WTC11 (cell line): ENCODE data around the gene MBOAT2. TPM values are rescaled to one million over a fixed set of nuclear protein-coding genes. Genes with fewer than 3 reads are reported as not detected.
"Not testable (repeated sequence)": the region's sequence is repeated elsewhere in the genome, so short reads cannot be mapped to it uniquely, and the experiment has no call there.

Experiments used
- ATAC-seq: fragments of 200-7000 bp; cut with Tn5 transposase; 2 replicates; pipeline ENCODE4 v1.10.0; 2021; ENCODE audit warnings: mild to moderate bottlenecking, moderate library complexity
- CTCF ChIA-PET: fragments of 300-600 bp; sonication (Branson Sonifier 250); formaldehyde crosslinking; loops from one replicate; lab custom pipeline; 2021; ENCODE audit warnings: antibody characterized with exemption; lab: Charles Lee
- POLR2A ChIA-PET: fragments of 350-600 bp; sonication (Branson Sonifier 250); formaldehyde crosslinking; loops from one replicate; lab custom pipeline; 2021; ENCODE audit warnings: antibody characterized with exemption; lab: Charles Lee
- DNase-seq: peaks from one replicate; pipeline ENCODE4 v3.0.0; 2021; ENCODE audit warnings: low spot score
- H3K27ac Mint-ChIP-seq: 2 replicates; pipeline ENCODE4 v1.8.0; 2021; ENCODE audit warnings: mixed read lengths
- H3K27me3 Mint-ChIP-seq: 2 replicates; pipeline ENCODE4 v1.8.0; 2021; ENCODE audit warnings: low read depth, mild to moderate bottlenecking, moderate library complexity, mixed read lengths
- H3K36me3 Mint-ChIP-seq: 2 replicates; pipeline ENCODE4 v1.8.0; 2021; ENCODE audit warnings: mixed read lengths
- H3K4me1 Mint-ChIP-seq: 2 replicates; pipeline ENCODE4 v1.8.0; 2022; ENCODE audit warnings: mixed read lengths
- H3K4me3 Mint-ChIP-seq: 2 replicates; pipeline ENCODE4 v1.8.0; 2021; ENCODE audit warnings: mild to moderate bottlenecking, moderate library complexity, mixed read lengths
- H3K9me3 Mint-ChIP-seq: 2 replicates; pipeline ENCODE4 v1.8.0; 2021; ENCODE audit warnings: mixed read lengths
- CREM ChIP-seq: sonication (generic); formaldehyde crosslinking; IDR thresholded peaks from 2 replicates; pipeline ENCODE4 v1.8.1; 2022; ENCODE audit warnings: mild to moderate bottlenecking, missing genetic modification reagents, moderate library complexity
- ESRRA ChIP-seq: sonication (generic); formaldehyde crosslinking; IDR thresholded peaks from 2 replicates; pipeline ENCODE4 v1.8.1; 2022; ENCODE audit warnings: mild to moderate bottlenecking, missing genetic modification reagents, borderline replicate concordance
- GTF2I ChIP-seq: fragments of 250-450 bp; sonication (Bioruptor Pico); conservative IDR thresholded peaks from 2 replicates; pipeline ENCODE4 v1.4.0; 2021; ENCODE audit warnings: mild to moderate bottlenecking
- JAZF1 ChIP-seq: fragments of 250-450 bp; sonication (Bioruptor Pico); IDR thresholded peaks from 2 replicates; pipeline ENCODE4 v1.9.0; 2021; ENCODE audit warnings: moderate library complexity, mild to moderate bottlenecking, inconsistent platforms
- JUN ChIP-seq: sonication (generic); formaldehyde crosslinking; IDR thresholded peaks from 2 replicates; pipeline ENCODE4 v1.8.0; 2023; ENCODE audit warnings: mild to moderate bottlenecking, missing genetic modification reagents
- KAT7 ChIP-seq: sonication (generic); formaldehyde crosslinking; IDR thresholded peaks from 2 replicates; pipeline ENCODE4 v1.8.1; 2023; ENCODE audit warnings: missing genetic modification reagents, mild to moderate bottlenecking, borderline replicate concordance
- NFE2L1 ChIP-seq: sonication (generic); formaldehyde crosslinking; IDR thresholded peaks from 2 replicates; pipeline ENCODE4 v1.8.1; 2023; ENCODE audit warnings: missing genetic modification reagents
- SMAD3 ChIP-seq: sonication (generic); formaldehyde crosslinking; IDR thresholded peaks from 2 replicates; pipeline ENCODE4 v1.8.0; 2022; ENCODE audit warnings: missing genetic modification reagents, mild to moderate bottlenecking, borderline replicate concordance
- ZNF121 ChIP-seq: sonication (generic); formaldehyde crosslinking; IDR thresholded peaks from 2 replicates; pipeline ENCODE4 v1.8.0; 2023; ENCODE audit warnings: missing genetic modification reagents
- ZNF396 ChIP-seq: fragments of 250-450 bp; sonication (Bioruptor Pico); IDR thresholded peaks from 2 replicates; pipeline ENCODE4 v1.8.0; 2021; ENCODE audit warnings: mild to moderate bottlenecking, moderate library complexity, borderline replicate concordance
- total RNA-seq: library from RNA; stranded (reverse); gene quantifications from 3 replicates; pipeline ENCODE4 v1.2.3, GENCODE V29; 2021
- TF ChIP-seq, protein P1 (sequence below): sonication (generic); formaldehyde crosslinking; conservative IDR thresholded peaks from 2 replicates; pipeline ENCODE4 v1.8.1; 2023; ENCODE audit warnings: mild to moderate bottlenecking, low read depth, missing genetic modification reagents, moderate library complexity
- TF ChIP-seq, protein P2 (sequence below): fragments of 250-450 bp; sonication (Bioruptor Pico); conservative IDR thresholded peaks from 2 replicates; pipeline ENCODE4 v1.9.0; 2021; ENCODE audit warnings: mild to moderate bottlenecking
- TF ChIP-seq, protein P3 (sequence below): sonication (generic); formaldehyde crosslinking; IDR thresholded peaks from 2 replicates; pipeline ENCODE4 v1.8.1; 2023; ENCODE audit warnings: mild to moderate bottlenecking, missing genetic modification reagents, moderate library complexity
- TF ChIP-seq, protein P4 (sequence below): sonication (generic); formaldehyde crosslinking; IDR thresholded peaks from 2 replicates; pipeline ENCODE4 v1.8.0; 2023; ENCODE audit warnings: missing genetic modification reagents, mild to moderate bottlenecking, borderline replicate concordance
- TF ChIP-seq, protein P5 (sequence below): sonication (generic); formaldehyde crosslinking; IDR thresholded peaks from 2 replicates; pipeline ENCODE4 v1.8.1; 2022; ENCODE audit warnings: missing genetic modification reagents, borderline replicate concordance
- TF ChIP-seq, protein P6 (sequence below): sonication (generic); formaldehyde crosslinking; IDR thresholded peaks from 2 replicates; pipeline ENCODE4 v1.8.1; 2023; ENCODE audit warnings: mild to moderate bottlenecking, missing genetic modification reagents, borderline replicate concordance

Gene MBOAT2
- total RNA-seq, 1 experiment from 2014 or later = 24.7 TPM

DNA sequence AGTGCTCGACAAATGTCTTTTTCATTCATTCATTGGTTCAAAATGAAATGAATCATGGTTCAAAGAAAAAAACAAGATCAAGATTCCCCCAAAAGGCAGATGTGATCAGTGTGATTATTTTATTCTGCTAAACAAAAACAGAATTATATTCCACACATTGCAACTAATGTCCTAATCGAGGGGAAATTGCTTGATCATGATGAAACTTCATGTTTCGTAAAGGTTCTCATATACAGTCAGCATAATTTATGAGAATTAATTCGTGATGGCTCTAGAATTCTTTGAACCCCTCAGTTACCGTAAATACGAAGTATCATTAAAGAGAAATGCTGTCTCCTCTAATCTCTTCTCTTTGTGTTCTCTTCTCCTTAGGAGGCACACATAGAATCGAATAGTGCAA lies 42.1 kb upstream of the MBOAT2 start (continued):
- TF ChIP-seq, protein P1, sequence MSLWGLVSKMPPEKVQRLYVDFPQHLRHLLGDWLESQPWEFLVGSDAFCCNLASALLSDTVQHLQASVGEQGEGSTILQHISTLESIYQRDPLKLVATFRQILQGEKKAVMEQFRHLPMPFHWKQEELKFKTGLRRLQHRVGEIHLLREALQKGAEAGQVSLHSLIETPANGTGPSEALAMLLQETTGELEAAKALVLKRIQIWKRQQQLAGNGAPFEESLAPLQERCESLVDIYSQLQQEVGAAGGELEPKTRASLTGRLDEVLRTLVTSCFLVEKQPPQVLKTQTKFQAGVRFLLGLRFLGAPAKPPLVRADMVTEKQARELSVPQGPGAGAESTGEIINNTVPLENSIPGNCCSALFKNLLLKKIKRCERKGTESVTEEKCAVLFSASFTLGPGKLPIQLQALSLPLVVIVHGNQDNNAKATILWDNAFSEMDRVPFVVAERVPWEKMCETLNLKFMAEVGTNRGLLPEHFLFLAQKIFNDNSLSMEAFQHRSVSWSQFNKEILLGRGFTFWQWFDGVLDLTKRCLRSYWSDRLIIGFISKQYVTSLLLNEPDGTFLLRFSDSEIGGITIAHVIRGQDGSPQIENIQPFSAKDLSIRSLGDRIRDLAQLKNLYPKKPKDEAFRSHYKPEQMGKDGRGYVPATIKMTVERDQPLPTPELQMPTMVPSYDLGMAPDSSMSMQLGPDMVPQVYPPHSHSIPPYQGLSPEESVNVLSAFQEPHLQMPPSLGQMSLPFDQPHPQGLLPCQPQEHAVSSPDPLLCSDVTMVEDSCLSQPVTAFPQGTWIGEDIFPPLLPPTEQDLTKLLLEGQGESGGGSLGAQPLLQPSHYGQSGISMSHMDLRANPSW = no peak
- TF ChIP-seq NFE2L1 (no peak), JAZF1 (CRISPR knock-in tag) (no peak), ESRRA (no peak), KAT7 (CRISPR knock-in tag) (no peak), CREM (CRISPR knock-in tag) (no peak), SMAD3 (CRISPR knock-in tag) (no peak), JUN (no peak), ZNF396 (CRISPR knock-in tag) (no peak), GTF2I (CRISPR knock-in tag) (no peak), ZNF121 (CRISPR knock-in tag) (no peak)
- TF ChIP-seq, protein P2, sequence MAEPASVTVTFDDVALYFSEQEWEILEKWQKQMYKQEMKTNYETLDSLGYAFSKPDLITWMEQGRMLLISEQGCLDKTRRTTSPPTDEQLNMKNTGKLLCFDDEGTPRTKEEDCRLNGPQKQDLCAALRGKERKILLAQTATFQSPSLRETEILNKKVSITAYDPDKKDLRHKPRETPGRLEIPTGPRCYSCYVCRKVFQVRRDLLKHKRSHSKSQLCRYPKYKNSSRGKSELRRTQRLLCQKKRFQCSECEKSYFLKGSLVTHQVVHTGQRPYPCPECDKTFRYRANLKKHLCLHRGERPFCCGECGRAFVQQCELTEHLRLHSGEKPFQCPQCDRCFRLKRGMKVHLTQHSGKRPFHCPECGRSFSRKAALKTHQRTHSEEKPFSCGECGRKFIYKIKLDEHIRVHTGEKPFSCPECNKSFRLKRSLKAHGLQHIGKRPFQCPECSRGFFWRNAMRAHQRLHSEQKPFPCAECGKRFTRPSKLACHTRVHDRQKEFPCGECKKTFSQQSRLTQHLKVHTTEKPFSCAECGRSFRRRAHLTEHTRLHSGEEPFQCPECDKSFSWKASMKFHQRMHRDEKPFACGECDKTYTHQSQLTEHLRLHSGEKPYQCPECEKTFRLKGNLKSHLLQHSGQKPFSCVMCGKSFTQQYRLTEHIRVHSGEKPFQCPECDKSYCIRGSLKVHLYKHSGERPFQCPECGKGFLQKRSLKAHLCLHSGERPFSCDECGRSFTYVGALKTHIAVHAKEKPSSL = no peak
- TF ChIP-seq, protein P3, sequence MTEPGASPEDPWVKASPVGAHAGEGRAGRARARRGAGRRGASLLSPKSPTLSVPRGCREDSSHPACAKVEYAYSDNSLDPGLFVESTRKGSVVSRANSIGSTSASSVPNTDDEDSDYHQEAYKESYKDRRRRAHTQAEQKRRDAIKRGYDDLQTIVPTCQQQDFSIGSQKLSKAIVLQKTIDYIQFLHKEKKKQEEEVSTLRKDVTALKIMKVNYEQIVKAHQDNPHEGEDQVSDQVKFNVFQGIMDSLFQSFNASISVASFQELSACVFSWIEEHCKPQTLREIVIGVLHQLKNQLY = no peak
- TF ChIP-seq, protein P4, sequence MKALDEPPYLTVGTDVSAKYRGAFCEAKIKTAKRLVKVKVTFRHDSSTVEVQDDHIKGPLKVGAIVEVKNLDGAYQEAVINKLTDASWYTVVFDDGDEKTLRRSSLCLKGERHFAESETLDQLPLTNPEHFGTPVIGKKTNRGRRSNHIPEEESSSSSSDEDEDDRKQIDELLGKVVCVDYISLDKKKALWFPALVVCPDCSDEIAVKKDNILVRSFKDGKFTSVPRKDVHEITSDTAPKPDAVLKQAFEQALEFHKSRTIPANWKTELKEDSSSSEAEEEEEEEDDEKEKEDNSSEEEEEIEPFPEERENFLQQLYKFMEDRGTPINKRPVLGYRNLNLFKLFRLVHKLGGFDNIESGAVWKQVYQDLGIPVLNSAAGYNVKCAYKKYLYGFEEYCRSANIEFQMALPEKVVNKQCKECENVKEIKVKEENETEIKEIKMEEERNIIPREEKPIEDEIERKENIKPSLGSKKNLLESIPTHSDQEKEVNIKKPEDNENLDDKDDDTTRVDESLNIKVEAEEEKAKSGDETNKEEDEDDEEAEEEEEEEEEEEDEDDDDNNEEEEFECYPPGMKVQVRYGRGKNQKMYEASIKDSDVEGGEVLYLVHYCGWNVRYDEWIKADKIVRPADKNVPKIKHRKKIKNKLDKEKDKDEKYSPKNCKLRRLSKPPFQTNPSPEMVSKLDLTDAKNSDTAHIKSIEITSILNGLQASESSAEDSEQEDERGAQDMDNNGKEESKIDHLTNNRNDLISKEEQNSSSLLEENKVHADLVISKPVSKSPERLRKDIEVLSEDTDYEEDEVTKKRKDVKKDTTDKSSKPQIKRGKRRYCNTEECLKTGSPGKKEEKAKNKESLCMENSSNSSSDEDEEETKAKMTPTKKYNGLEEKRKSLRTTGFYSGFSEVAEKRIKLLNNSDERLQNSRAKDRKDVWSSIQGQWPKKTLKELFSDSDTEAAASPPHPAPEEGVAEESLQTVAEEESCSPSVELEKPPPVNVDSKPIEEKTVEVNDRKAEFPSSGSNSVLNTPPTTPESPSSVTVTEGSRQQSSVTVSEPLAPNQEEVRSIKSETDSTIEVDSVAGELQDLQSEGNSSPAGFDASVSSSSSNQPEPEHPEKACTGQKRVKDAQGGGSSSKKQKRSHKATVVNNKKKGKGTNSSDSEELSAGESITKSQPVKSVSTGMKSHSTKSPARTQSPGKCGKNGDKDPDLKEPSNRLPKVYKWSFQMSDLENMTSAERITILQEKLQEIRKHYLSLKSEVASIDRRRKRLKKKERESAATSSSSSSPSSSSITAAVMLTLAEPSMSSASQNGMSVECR = no peak
- TF ChIP-seq, all 79 proteins: peak for 0

DNA sequence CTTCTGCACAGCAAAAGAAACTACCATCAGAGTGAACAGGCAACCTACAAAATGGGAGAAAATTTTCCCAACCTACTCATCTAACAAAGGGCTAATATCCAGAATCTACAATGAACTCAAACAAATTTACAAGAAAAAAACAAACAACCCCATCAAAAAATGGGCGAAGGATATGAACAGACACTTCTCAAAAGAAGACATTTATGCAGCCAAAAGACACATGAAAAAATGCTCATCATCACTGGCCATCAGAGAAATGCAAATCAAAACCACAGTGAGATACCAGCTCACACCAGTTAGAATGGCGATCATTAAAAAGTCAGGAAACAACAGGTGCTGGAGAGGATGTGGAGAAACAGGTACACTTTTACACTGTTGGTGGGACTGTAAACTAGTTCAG lies 40.0 kb upstream of the MBOAT2 start:
- POLR2A ChIA-PET, H3K27ac Mint-ChIP-seq, H3K4me1 Mint-ChIP-seq, H3K27me3 Mint-ChIP-seq, ATAC-seq, DNase-seq, H3K4me3 Mint-ChIP-seq, CTCF ChIA-PET: not testable (repeated sequence)
- peaks cover 23% of the 10 kb centered on the region for H3K9me3 Mint-ChIP-seq
- H3K36me3 Mint-ChIP-seq = peaks cover 12% of the 10 kb centered on the region

DNA sequence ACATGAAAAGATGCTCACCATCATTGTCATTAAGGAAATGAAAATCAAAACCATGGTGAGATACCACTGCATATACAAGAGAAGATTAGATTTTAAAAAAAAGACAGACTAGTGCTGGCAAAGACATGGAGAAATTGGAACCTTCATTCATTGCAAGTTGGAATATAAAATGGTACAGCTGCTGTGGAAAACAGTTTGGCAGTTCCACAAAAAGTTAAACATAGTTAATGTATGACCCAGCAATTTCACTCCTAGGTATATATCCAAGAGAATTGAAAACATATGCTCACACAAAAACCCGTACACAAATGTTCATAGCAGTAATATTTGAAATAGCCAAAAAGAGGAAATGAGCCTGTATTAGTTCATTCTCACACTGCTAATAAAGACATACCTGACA lies 33.7 kb upstream of the MBOAT2 start:
- Mint-ChIP-seq H3K9me3 (peaks cover 51% of the 10 kb centered on the region), H3K4me1 (peaks cover 16% of the 10 kb centered on the region), H3K27me3 (peaks cover 11% of the 10 kb centered on the region; the same call in 1 of the 2 replicates), H3K36me3 (peaks cover 29% of the 10 kb centered on the region), H3K27ac (no peak overlapping the region), H3K4me3 (no peak overlapping the region)
- ChIA-PET POLR2A (no interaction called here), CTCF (no interaction called here)
- ATAC-seq (no peak), DNase-seq (no peak)
- no peak for TF ChIP-seq SMAD3 (CRISPR knock-in tag)
- TF ChIP-seq, protein P5, sequence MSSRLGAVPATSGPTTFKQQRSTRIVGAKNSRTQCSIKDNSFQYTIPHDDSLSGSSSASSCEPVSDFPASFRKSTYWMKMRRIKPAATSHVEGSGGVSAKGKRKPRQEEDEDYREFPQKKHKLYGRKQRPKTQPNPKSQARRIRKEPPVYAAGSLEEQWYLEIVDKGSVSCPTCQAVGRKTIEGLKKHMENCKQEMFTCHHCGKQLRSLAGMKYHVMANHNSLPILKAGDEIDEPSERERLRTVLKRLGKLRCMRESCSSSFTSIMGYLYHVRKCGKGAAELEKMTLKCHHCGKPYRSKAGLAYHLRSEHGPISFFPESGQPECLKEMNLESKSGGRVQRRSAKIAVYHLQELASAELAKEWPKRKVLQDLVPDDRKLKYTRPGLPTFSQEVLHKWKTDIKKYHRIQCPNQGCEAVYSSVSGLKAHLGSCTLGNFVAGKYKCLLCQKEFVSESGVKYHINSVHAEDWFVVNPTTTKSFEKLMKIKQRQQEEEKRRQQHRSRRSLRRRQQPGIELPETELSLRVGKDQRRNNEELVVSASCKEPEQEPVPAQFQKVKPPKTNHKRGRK (CRISPR knock-in tag) = no peak
- TF ChIP-seq, protein P6, sequence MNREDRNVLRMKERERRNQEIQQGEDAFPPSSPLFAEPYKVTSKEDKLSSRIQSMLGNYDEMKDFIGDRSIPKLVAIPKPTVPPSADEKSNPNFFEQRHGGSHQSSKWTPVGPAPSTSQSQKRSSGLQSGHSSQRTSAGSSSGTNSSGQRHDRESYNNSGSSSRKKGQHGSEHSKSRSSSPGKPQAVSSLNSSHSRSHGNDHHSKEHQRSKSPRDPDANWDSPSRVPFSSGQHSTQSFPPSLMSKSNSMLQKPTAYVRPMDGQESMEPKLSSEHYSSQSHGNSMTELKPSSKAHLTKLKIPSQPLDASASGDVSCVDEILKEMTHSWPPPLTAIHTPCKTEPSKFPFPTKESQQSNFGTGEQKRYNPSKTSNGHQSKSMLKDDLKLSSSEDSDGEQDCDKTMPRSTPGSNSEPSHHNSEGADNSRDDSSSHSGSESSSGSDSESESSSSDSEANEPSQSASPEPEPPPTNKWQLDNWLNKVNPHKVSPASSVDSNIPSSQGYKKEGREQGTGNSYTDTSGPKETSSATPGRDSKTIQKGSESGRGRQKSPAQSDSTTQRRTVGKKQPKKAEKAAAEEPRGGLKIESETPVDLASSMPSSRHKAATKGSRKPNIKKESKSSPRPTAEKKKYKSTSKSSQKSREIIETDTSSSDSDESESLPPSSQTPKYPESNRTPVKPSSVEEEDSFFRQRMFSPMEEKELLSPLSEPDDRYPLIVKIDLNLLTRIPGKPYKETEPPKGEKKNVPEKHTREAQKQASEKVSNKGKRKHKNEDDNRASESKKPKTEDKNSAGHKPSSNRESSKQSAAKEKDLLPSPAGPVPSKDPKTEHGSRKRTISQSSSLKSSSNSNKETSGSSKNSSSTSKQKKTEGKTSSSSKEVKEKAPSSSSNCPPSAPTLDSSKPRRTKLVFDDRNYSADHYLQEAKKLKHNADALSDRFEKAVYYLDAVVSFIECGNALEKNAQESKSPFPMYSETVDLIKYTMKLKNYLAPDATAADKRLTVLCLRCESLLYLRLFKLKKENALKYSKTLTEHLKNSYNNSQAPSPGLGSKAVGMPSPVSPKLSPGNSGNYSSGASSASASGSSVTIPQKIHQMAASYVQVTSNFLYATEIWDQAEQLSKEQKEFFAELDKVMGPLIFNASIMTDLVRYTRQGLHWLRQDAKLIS (CRISPR knock-in tag) = no peak
